HG03520 (cell line): Measurements from ENCODE around the gene EEA1.

Experiments
- ATAC-seq: cut with Tn5 transposase; IDR thresholded peaks from one replicate; pipeline ENCODE4 v1.9.1; 2021; ENCODE audit warnings: mild to moderate bottlenecking, moderate library complexity; ENCODE audit not compliant: unreplicated experiment

Gene EEA1

GRCh38 chr12:92897844-92898243 is 31.3 kb downstream of the EEA1 start:
- ATAC-seq, result no peak

- no peak for ATAC-seq
Observed at GRCh38 chr12:92890601-92891106, 38.4 kb downstream of the EEA1 start.

- no peak for ATAC-seq
Observed at GRCh38 chr12:92886131-92886530, 43.0 kb downstream of the EEA1 start.

GRCh38 chr12:92879698-92880322 is 49.3 kb downstream of the EEA1 start:
- no peak for ATAC-seq

- no peak for ATAC-seq
Observed at GRCh38 chr12:92877904-92878303, 51.2 kb downstream of the EEA1 start.

- no peak for ATAC-seq
Observed at GRCh38 chr12:92876496-92876895, 52.6 kb downstream of the EEA1 start.

GRCh38 chr12:92871116-92871515 is 58.0 kb downstream of the EEA1 start:
- no peak for ATAC-seq

- ATAC-seq, result no peak
Observed at GRCh38 chr12:92866418-92866817, 62.7 kb downstream of the EEA1 start.

GRCh38 chr12:92863251-92863650 is 65.8 kb downstream of the EEA1 start:
- ATAC-seq, result no peak

GRCh38 chr12:92861381-92861780 is 67.7 kb downstream of the EEA1 start:
- ATAC-seq, result no peak

- no peak for ATAC-seq
Observed at GRCh38 chr12:92860521-92860920, 68.6 kb downstream of the EEA1 start.

GRCh38 chr12:92859650-92860386 is 69.3 kb downstream of the EEA1 start:
- no peak for ATAC-seq

GRCh38 chr12:92857818-92858217 is 71.3 kb downstream of the EEA1 start:
- no peak for ATAC-seq

- no peak for ATAC-seq
Observed at GRCh38 chr12:92854344-92854743, 74.8 kb downstream of the EEA1 start.

GRCh38 chr12:92848740-92849139 is 80.4 kb downstream of the EEA1 start:
- no peak for ATAC-seq

GRCh38 chr12:92847368-92847767 is 81.7 kb downstream of the EEA1 start:
- no peak for ATAC-seq

- ATAC-seq, result no peak
Observed at GRCh38 chr12:92845329-92845728, 83.8 kb downstream of the EEA1 start.

GRCh38 chr12:92844151-92844763 is 84.8 kb downstream of the EEA1 start:
- ATAC-seq, result no peak

GRCh38 chr12:92829686-92830282 is 99.3 kb downstream of the EEA1 start:
- no peak for ATAC-seq

- no peak for ATAC-seq
Observed at GRCh38 chr12:92828565-92828964, 100.5 kb downstream of the EEA1 start.

- ATAC-seq, result no peak
Observed at GRCh38 chr12:92827836-92828431, 101.2 kb downstream of the EEA1 start.
